Mesenchymal stem cell (in vitro differentiated cells and primary cell): ENCODE measurements around the gene DEK.

Experiments used
- DNase-seq: peaks from one replicate; pipeline ENCODE4 v3.0.0-alpha.2; 2013
- H2AFZ ChIP-seq: one replicate; pipeline ENCODE4 v1.6.1; 2013; ENCODE audit warnings: low read depth, mild to moderate bottlenecking, control low read depth, inconsistent platforms, low read length, moderate library complexity
- H2AK5ac ChIP-seq: 2 replicates; pipeline ENCODE4 v1.6.1; 2013; ENCODE audit warnings: low read length, moderate library complexity, mild to moderate bottlenecking, inconsistent platforms; ENCODE audit not compliant: severe bottlenecking
- H2BK120ac ChIP-seq: one replicate; pipeline ENCODE4 v1.6.1; 2013; ENCODE audit warnings: low read depth, mild to moderate bottlenecking, inconsistent platforms, low read length, moderate library complexity
- H2BK12ac ChIP-seq, 2 experiments: one replicate each; pipeline ENCODE4 v1.6.1; 2013; ENCODE audit warnings: inconsistent platforms in 2 of 2, low read length in 2 of 2, mild to moderate bottlenecking in 2 of 2, moderate library complexity in 2 of 2, control low read depth in 1 of 2
- H2BK15ac ChIP-seq: one replicate; pipeline ENCODE4 v1.6.1; 2013; ENCODE audit warnings: mild to moderate bottlenecking, low read depth, inconsistent platforms; ENCODE audit not compliant: poor library complexity, severe bottlenecking
- H2BK5ac ChIP-seq: 2 replicates; pipeline ENCODE4 v1.6.1; 2013; ENCODE audit warnings: low read depth, mild to moderate bottlenecking, low read length, control low read depth, inconsistent platforms; ENCODE audit not compliant: poor library complexity, severe bottlenecking
- H3K14ac ChIP-seq, 2 experiments: one replicate each; pipeline ENCODE4 v1.6.1; 2013; ENCODE audit warnings: inconsistent platforms in 2 of 2, low read length in 2 of 2, control low read depth in 1 of 2, mild to moderate bottlenecking in 1 of 2, moderate library complexity in 1 of 2
- H3K18ac ChIP-seq, 2 experiments: one replicate each; pipeline ENCODE4 v1.6.1; 2013; ENCODE audit warnings: inconsistent platforms in 2 of 2, low read length in 2 of 2, control low read depth in 1 of 2, low read depth in 1 of 2, mild to moderate bottlenecking in 1 of 2
- H3K23ac ChIP-seq, 2 experiments: one replicate each; pipeline ENCODE4 v1.6.1; 2013; ENCODE audit warnings: inconsistent platforms in 2 of 2, low read length in 2 of 2, mild to moderate bottlenecking in 2 of 2, moderate library complexity in 2 of 2, control low read depth in 1 of 2
- H3K27ac ChIP-seq: 2 replicates; pipeline ENCODE4 v1.5.1; 2013; ENCODE audit warnings: mild to moderate bottlenecking, moderate library complexity, low read length, control low read depth, inconsistent platforms; ENCODE audit not compliant: poor library complexity, severe bottlenecking
- H3K27me3 ChIP-seq, 2 experiments: 2 replicates each; pipeline versions ENCODE4 v1.6.1 to v1.7.0; 2013; ENCODE audit warnings: low read length in 2 of 2, mild to moderate bottlenecking in 2 of 2, moderate library complexity in 2 of 2, control low read depth in 1 of 2, inconsistent platforms in 1 of 2; ENCODE audit not compliant: control insufficient read depth in 1 of 2, insufficient read depth in 1 of 2
- H3K36me3 ChIP-seq, 2 experiments: 2 replicates each; pipeline versions ENCODE4 v1.6.1 to v1.7.0; 2013; ENCODE audit warnings: low read length in 2 of 2, control low read depth in 1 of 2, inconsistent platforms in 1 of 2, low read depth in 1 of 2, mild to moderate bottlenecking in 1 of 2; ENCODE audit not compliant: insufficient read depth in 2 of 2, control insufficient read depth in 1 of 2
- H3K4ac ChIP-seq, 2 experiments: one replicate each; pipeline ENCODE4 v1.6.1; 2013; ENCODE audit warnings: inconsistent platforms in 2 of 2, low read length in 2 of 2, mild to moderate bottlenecking in 2 of 2, moderate library complexity in 2 of 2, control low read depth in 1 of 2, low read depth in 1 of 2
- H3K4me1 ChIP-seq: 2 replicates; pipeline ENCODE4 v1.6.1; 2013; ENCODE audit warnings: low read depth, low read length, control low read depth; ENCODE audit not compliant: control insufficient read depth, insufficient read depth
- H3K4me2 ChIP-seq: 2 replicates; pipeline ENCODE4 v1.6.1; 2013; ENCODE audit warnings: low read length, mild to moderate bottlenecking, inconsistent platforms; ENCODE audit not compliant: poor library complexity, severe bottlenecking
- H3K4me3 ChIP-seq, 2 experiments: 2 replicates each; pipeline versions ENCODE4 v1.5.1 to v1.7.0; 2013; ENCODE audit warnings: low read length in 2 of 2, mild to moderate bottlenecking in 2 of 2, control low read depth in 1 of 2, low read depth in 1 of 2; ENCODE audit not compliant: insufficient read depth in 1 of 2
- H3K79me1 ChIP-seq: replicated peaks from 2 replicates; pipeline ENCODE4 v1.6.1; 2013; ENCODE audit warnings: mild to moderate bottlenecking, control low read depth, low read length, inconsistent platforms; ENCODE audit not compliant: poor library complexity, severe bottlenecking
- H3K9ac ChIP-seq: 2 replicates; pipeline ENCODE4 v1.7.0; 2013; ENCODE audit warnings: mild to moderate bottlenecking, low read length, moderate library complexity
- H3K9me3 ChIP-seq: 2 replicates; pipeline ENCODE4 v1.7.0; 2013; ENCODE audit warnings: mild to moderate bottlenecking, low read length; ENCODE audit not compliant: control insufficient read depth
- H4K8ac ChIP-seq: one replicate; pipeline ENCODE4 v1.6.1; 2013; ENCODE audit warnings: inconsistent platforms, mild to moderate bottlenecking, low read length, moderate library complexity
- H4K91ac ChIP-seq: one replicate; pipeline ENCODE4 v1.6.1; 2013; ENCODE audit warnings: mild to moderate bottlenecking, low read length, inconsistent platforms
- WGBS: methylation state at CpG from one replicate; pipeline ENCODE4 v1.1.7; 2013; ENCODE audit warnings: mixed read lengths; 5-methylcytosine and 5-hydroxymethylcytosine counted together

DEK gene

GRCh38 chr6:18244251-18244650 lies 20.1 kb downstream of the DEK start:
- Histone ChIP-seq H2BK15ac (no peak overlapping the region), H2BK120ac (no peak overlapping the region), H3K27ac (no peak overlapping the region), H3K4me2 (no peak overlapping the region), H3K27me3 (no peaks in the 10 kb centered on the region), H2BK5ac (no peak overlapping the region), H4K8ac (no peak overlapping the region), H3K79me1 (peaks cover 11% of the 10 kb centered on the region), H4K91ac (no peak overlapping the region), H2AK5ac (no peak overlapping the region), H3K4me1 (peaks cover 2% of the 10 kb centered on the region), H3K4me3 (no peak overlapping the region), H3K36me3 (peaks cover 10 to 63% of the 10 kb centered on the region in 2 experiments), H3K9me3 (no peaks in the 10 kb centered on the region), H3K14ac (no peak overlapping the region), H2AFZ (no peak overlapping the region), H3K18ac (no peak overlapping the region), H3K23ac (no peak overlapping the region), H3K9ac (no peak overlapping the region), H2BK12ac (no peak overlapping the region), H3K4ac (no peak overlapping the region)
- DNase-seq: no peak
- 93% methylated on average over 1 of the region's 2 CpGs for WGBS

- Histone ChIP-seq H3K27me3 (no peaks in the 10 kb centered on the region), H2AFZ (no peak overlapping the region), H2BK15ac (no peak overlapping the region), H3K4me1 (peaks cover 2% of the 10 kb centered on the region), H3K9ac (no peak overlapping the region), H3K79me1 (peaks cover 11% of the 10 kb centered on the region), H2BK5ac (no peak overlapping the region), H2BK120ac (no peak overlapping the region), H4K91ac (no peak overlapping the region), H3K4me3 (no peak overlapping the region), H2AK5ac (no peak overlapping the region), H3K36me3 (peaks cover 13 to 59% of the 10 kb centered on the region in 2 experiments), H3K14ac (no peak overlapping the region), H4K8ac (no peak overlapping the region), H2BK12ac (no peak overlapping the region), H3K4ac (no peak overlapping the region), H3K23ac (no peak overlapping the region), H3K9me3 (no peaks in the 10 kb centered on the region), H3K27ac (no peak overlapping the region), H3K18ac (no peak overlapping the region), H3K4me2 (no peak overlapping the region)
- no peak for DNase-seq
- WGBS: 99% methylated on average over 2 of the region's 3 CpGs
Measured at GRCh38 chr6:18243302-18243893, 20.9 kb downstream of the DEK start.

GRCh38 chr6:18242062-18242851 lies 22.1 kb downstream of the DEK start:
- H3K18ac ChIP-seq: peak overlapping the region in 1 of 2 experiments; percentile 11
- WGBS: 83% methylated on average over 10 of the region's 11 CpGs

DNA sequence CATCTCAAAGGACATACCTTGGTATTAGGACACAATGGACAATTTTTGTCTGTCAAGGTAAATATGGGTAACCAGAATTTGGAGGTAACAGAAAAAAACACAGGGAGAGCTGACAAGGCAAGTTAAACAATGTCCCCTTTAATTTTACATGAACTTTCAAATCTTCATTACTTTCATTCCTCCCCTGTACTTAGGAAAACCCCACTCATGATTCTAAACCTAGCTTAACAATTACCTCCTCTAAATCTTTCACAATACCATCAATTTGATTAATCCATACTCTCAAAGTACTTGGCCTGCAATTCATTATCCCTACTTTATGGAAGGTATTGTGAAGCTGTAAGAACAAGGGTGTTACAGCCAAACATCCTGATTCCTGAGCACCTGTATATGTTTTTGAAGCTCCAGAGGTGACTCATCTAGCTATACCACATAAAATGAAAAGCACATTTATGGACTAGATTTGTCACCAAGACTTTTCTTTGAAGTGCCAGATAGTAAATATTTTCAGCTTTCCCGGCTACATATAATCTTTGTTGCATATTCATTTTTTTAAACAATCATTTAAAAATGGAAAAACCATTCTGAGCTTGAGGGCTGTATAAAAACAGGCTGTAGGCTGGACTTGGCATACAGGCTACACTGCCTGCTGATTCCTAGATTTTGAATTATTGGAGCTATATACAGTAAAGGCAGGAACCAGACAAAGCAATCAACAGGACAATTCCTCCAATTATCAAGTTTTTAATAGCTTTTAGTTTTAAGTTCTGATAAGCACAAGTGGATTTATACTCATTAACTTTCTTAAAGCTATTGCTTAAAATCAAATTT lies 22.9 kb downstream of the DEK start:
- Histone ChIP-seq H3K23ac (no peak overlapping the region), H3K18ac (no peak overlapping the region), H3K27ac (no peak overlapping the region), H4K8ac (no peak overlapping the region), H2BK120ac (no peak overlapping the region), H4K91ac (no peak overlapping the region), H3K79me1 (peaks cover 13% of the 10 kb centered on the region), H3K4me2 (no peak overlapping the region), H3K27me3 (no peaks in the 10 kb centered on the region), H3K9ac (no peak overlapping the region), H2BK15ac (no peak overlapping the region), H3K4me3 (no peak overlapping the region), H3K4me1 (peaks cover 2% of the 10 kb centered on the region), H2AK5ac (no peak overlapping the region), H3K14ac (no peak overlapping the region), H3K4ac (no peak overlapping the region), H3K36me3 (peaks cover 16 to 67% of the 10 kb centered on the region in 2 experiments), H3K9me3 (no peaks in the 10 kb centered on the region), H2BK12ac (no peak overlapping the region), H2BK5ac (no peak overlapping the region), H2AFZ (no peak overlapping the region)
- no peak for DNase-seq
- no CpG with 5 or more reads among the region's 1 CpG for WGBS

More at GRCh38 chr6:18242062-18242851, 22.1 kb downstream of the DEK start:
- H2BK12ac ChIP-seq: no peak overlapping the region
- no peaks in the 10 kb centered on the region for H3K9me3 ChIP-seq
- H2BK15ac ChIP-seq: no peak overlapping the region
- H2BK120ac ChIP-seq: no peak overlapping the region
- peak overlapping the region; percentile 22 for H3K9ac ChIP-seq
- no peak overlapping the region for H3K4ac ChIP-seq
- H2AK5ac ChIP-seq: no peak overlapping the region
- no peak overlapping the region for H3K27ac ChIP-seq
- H4K91ac ChIP-seq: peak overlapping the region; percentile 39
- no peak overlapping the region for H2BK5ac ChIP-seq
- no peak overlapping the region for H2AFZ ChIP-seq
- no peak overlapping the region for H3K14ac ChIP-seq
- no peak overlapping the region for H3K23ac ChIP-seq
- H4K8ac ChIP-seq: peak overlapping the region; percentile 69
- no peaks in the 10 kb centered on the region for H3K27me3 ChIP-seq
- H3K36me3 ChIP-seq: peaks cover 13 to 59% of the 10 kb centered on the region in 2 experiments
- H3K4me1 ChIP-seq: peaks cover 2% of the 10 kb centered on the region
- peak; percentile 82 for DNase-seq
- H3K4me2 ChIP-seq: no peak overlapping the region
- H3K4me3 ChIP-seq: no peak overlapping the region
- H3K79me1 ChIP-seq: peaks cover 11% of the 10 kb centered on the region
